Measurements from ENCODE around the gene ELAC2.

Gene ELAC2

DNA sequence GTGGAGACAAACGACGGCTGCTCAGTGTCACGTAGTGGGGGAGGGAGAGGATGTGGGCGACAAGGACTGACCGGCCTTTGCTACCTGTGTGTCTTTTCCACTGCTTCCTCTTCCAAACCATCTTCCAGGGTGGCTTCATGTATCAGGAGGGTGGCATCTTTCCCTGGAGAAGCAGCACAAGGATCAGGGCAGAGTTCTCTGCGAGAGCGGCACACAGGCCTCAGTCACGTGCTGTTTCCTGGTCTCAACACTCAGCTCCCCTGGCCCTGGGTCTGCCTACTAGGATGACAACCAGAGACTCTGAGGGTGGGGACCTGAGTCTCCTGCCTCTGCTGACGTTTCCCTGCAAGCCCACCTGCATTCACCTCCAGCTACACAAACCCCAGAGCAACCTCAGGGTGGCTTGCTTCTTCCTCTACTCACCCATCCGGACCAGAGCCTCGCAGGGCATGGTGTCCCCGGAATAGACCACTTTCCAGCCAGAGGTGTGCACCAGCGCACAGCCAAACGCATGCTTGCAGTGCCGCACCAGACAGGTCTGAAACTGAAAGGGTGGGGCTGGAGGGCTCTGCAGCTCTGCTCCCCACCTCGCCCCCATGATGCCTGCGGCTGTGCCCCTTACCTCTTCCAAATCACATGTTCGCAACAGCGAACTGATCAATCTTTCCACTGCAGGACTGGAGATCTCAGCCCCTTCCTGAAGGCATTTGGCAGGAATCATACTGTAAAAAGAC lies 23.3 kb downstream of the ELAC2 start:
- H3K56ac ChIP-seq (ENCODE audit: low read length), result no peak overlapping the region
- H3K4me2 ChIP-seq (ENCODE audit: low read length), result no peak overlapping the region
- H3K4me1 ChIP-seq (ENCODE audit: control insufficient read depth, low read depth, low read length), result no peaks in the 10 kb centered on the region
- DNase-seq, result no peak
- WGBS (ENCODE audit: extremely low coverage, insufficient coverage, low lambda C conversion rate), result no CpG with 5 or more reads among the region's 19 CpGs
- no peak overlapping the region for H3K27ac ChIP-seq (ENCODE audit: low read depth, low read length)
- no peak overlapping the region for H3K4me3 ChIP-seq (ENCODE audit: low read length)
- peaks cover 40% of the 10 kb centered on the region for H3K36me3 ChIP-seq (ENCODE audit: control insufficient read depth, insufficient read depth, low read length)
- no peaks in the 10 kb centered on the region for H3K27me3 ChIP-seq (ENCODE audit: insufficient read depth, low read length, poor library complexity)
- H3K79me1 ChIP-seq (ENCODE audit: low read length), result no peaks in the 10 kb centered on the region
- no peak overlapping the region for H2BK120ac ChIP-seq (ENCODE audit: low read depth, low read length)
- H3K9ac ChIP-seq (ENCODE audit: low read length), result no peak overlapping the region
- no peak overlapping the region for H4K8ac ChIP-seq (ENCODE audit: low read depth, low read length)
- H3K79me2 ChIP-seq (ENCODE audit: control insufficient read depth, insufficient read depth, low read length), result no peaks in the 10 kb centered on the region
- H2BK5ac ChIP-seq (ENCODE audit: low read length), result no peak overlapping the region
- no peak overlapping the region for H4K5ac ChIP-seq (ENCODE audit: low read length)
- H2BK15ac ChIP-seq (replicated peaks; ENCODE audit: low read depth), result no peak overlapping the region
- H2AK5ac ChIP-seq (ENCODE audit: low read length), result no peak overlapping the region
- H3K4ac ChIP-seq (ENCODE audit: low read depth, low read length), result no peak overlapping the region
- H3K23ac ChIP-seq (ENCODE audit: low read length), result no peak overlapping the region
- H3K18ac ChIP-seq (ENCODE audit: low read length), result no peak overlapping the region

DNA sequence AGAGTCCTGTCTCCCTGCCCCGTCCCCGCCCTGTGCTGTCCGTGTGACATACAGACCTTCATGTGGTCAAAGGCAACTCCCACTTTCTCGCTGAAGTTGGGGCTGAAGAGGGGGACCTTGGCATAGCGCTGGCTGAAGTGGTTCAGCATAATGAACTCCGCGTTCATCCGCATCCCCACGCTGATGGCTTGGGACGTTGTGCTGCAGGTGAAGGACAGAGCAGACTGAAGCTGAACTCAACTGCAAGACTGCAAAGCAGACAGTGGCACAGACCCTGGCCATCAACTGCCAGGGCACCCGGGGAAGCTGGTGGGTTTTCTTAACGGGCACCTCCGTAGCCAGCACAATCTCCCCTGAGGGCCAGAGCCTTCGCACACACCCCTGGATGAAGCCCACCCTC lies 24.2 kb downstream of the ELAC2 start:
- Histone ChIP-seq H3K79me1 (ENCODE audit: low read length) (no peaks in the 10 kb centered on the region), H4K8ac (ENCODE audit: low read depth, low read length) (no peak overlapping the region), H3K4me2 (ENCODE audit: low read length) (no peak overlapping the region), H3K23ac (ENCODE audit: low read length) (no peak overlapping the region), H2AK5ac (ENCODE audit: low read length) (no peak overlapping the region), H2BK15ac (replicated peaks; ENCODE audit: low read depth) (no peak overlapping the region), H3K36me3 (ENCODE audit: control insufficient read depth, insufficient read depth, low read length) (peaks cover 39% of the 10 kb centered on the region), H2BK5ac (ENCODE audit: low read length) (no peak overlapping the region), H4K5ac (ENCODE audit: low read length) (no peak overlapping the region), H3K79me2 (ENCODE audit: control insufficient read depth, insufficient read depth, low read length) (no peaks in the 10 kb centered on the region), H3K27ac (ENCODE audit: low read depth, low read length) (no peak overlapping the region), H3K4me3 (ENCODE audit: low read length) (no peak overlapping the region), H3K4me1 (ENCODE audit: control insufficient read depth, low read depth, low read length) (no peaks in the 10 kb centered on the region), H3K27me3 (ENCODE audit: insufficient read depth, low read length, poor library complexity) (no peaks in the 10 kb centered on the region), H3K4ac (ENCODE audit: low read depth, low read length) (no peak overlapping the region), H2BK120ac (ENCODE audit: low read depth, low read length) (no peak overlapping the region), H3K56ac (ENCODE audit: low read length) (no peak overlapping the region), H3K9ac (ENCODE audit: low read length) (no peak overlapping the region), H3K18ac (ENCODE audit: low read length) (no peak overlapping the region)
- no peak for DNase-seq
- no CpG with 5 or more reads among the region's 14 CpGs for WGBS (ENCODE audit: extremely low coverage, insufficient coverage, low lambda C conversion rate)

DNA sequence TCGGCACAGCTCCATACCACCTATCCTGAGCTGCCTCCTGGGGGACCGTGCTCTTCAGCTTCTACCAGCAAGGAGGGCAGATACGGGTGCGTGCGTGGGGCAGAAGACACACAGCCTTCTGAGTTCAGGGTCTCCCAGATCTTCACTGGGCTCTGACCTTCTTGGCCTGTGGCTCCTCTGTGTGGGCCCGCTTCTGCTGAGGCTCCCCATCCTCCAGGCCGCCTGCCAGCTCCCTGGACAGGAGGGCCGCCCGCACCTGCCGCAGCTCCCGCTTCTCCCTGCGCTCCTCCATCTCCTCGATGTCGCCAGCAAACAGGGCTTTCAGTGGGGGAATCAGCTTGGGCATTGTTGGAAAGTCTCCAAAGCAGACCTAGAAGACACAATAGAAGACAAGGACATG lies 25.2 kb downstream of the ELAC2 start:
- H4K8ac ChIP-seq (ENCODE audit: low read depth, low read length), result no peak overlapping the region
- peaks cover 33% of the 10 kb centered on the region for H3K36me3 ChIP-seq (ENCODE audit: control insufficient read depth, insufficient read depth, low read length)
- H3K4me1 ChIP-seq (ENCODE audit: control insufficient read depth, low read depth, low read length), result no peaks in the 10 kb centered on the region
- DNase-seq, result no peak
- H2BK5ac ChIP-seq (ENCODE audit: low read length), result no peak overlapping the region
- no peak overlapping the region for H2BK120ac ChIP-seq (ENCODE audit: low read depth, low read length)
- no peaks in the 10 kb centered on the region for H3K27me3 ChIP-seq (ENCODE audit: insufficient read depth, low read length, poor library complexity)
- H3K9ac ChIP-seq (ENCODE audit: low read length), result no peak overlapping the region
- WGBS (ENCODE audit: extremely low coverage, insufficient coverage, low lambda C conversion rate), result no CpG with 5 or more reads among the region's 14 CpGs
- H2BK15ac ChIP-seq (replicated peaks; ENCODE audit: low read depth), result no peak overlapping the region
- H3K79me1 ChIP-seq (ENCODE audit: low read length), result no peaks in the 10 kb centered on the region
- no peak overlapping the region for H3K27ac ChIP-seq (ENCODE audit: low read depth, low read length)
- H3K23ac ChIP-seq (ENCODE audit: low read length), result no peak overlapping the region
- no peak overlapping the region for H3K4me2 ChIP-seq (ENCODE audit: low read length)
- H2AK5ac ChIP-seq (ENCODE audit: low read length), result no peak overlapping the region
- H3K4me3 ChIP-seq (ENCODE audit: low read length), result no peak overlapping the region
- no peak overlapping the region for H3K18ac ChIP-seq (ENCODE audit: low read length)
- H3K79me2 ChIP-seq (ENCODE audit: control insufficient read depth, insufficient read depth, low read length), result no peaks in the 10 kb centered on the region
- no peak overlapping the region for H3K4ac ChIP-seq (ENCODE audit: low read depth, low read length)
- H3K56ac ChIP-seq (ENCODE audit: low read length), result no peak overlapping the region
- H4K5ac ChIP-seq (ENCODE audit: low read length), result no peak overlapping the region

DNA sequence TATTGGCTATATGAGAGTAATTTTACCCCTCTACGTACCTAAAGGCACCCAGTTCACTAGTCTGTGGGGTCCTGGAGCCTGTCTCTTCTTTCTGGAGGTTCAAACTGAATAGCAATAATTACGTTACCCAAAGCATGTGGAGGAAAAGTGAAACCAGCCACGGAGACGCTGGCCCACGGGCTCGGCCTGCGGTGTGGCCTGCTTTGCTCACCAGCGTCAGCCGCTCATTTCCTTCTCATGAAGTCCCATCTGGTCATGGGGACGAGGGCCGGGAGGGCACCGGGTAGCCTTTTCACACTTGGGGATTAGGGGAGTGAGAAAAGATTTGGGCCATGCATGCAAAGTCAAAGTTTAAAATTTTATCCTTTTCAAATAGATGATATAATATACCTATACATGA lies 26.9 kb downstream of the ELAC2 start:
- Histone ChIP-seq H3K4me3 (ENCODE audit: low read length) (no peak overlapping the region), H3K36me3 (ENCODE audit: control insufficient read depth, insufficient read depth, low read length) (peaks cover 26% of the 10 kb centered on the region), H3K56ac (ENCODE audit: low read length) (no peak overlapping the region), H3K79me2 (ENCODE audit: control insufficient read depth, insufficient read depth, low read length) (no peaks in the 10 kb centered on the region), H3K4ac (ENCODE audit: low read depth, low read length) (no peak overlapping the region), H3K4me1 (ENCODE audit: control insufficient read depth, low read depth, low read length) (no peaks in the 10 kb centered on the region), H2BK5ac (ENCODE audit: low read length) (no peak overlapping the region), H3K79me1 (ENCODE audit: low read length) (no peaks in the 10 kb centered on the region), H4K5ac (ENCODE audit: low read length) (no peak overlapping the region), H3K27me3 (ENCODE audit: insufficient read depth, low read length, poor library complexity) (no peaks in the 10 kb centered on the region), H3K4me2 (ENCODE audit: low read length) (no peak overlapping the region), H2AK5ac (ENCODE audit: low read length) (no peak overlapping the region), H3K23ac (ENCODE audit: low read length) (no peak overlapping the region), H3K9ac (ENCODE audit: low read length) (no peak overlapping the region), H4K8ac (ENCODE audit: low read depth, low read length) (no peak overlapping the region), H3K27ac (ENCODE audit: low read depth, low read length) (no peak overlapping the region), H2BK120ac (ENCODE audit: low read depth, low read length) (no peak overlapping the region), H2BK15ac (replicated peaks; ENCODE audit: low read depth) (no peak overlapping the region), H3K18ac (ENCODE audit: low read length) (no peak overlapping the region)
- WGBS (ENCODE audit: extremely low coverage, insufficient coverage, low lambda C conversion rate), result no CpG with 5 or more reads among the region's 12 CpGs
- DNase-seq, result no peak

DNA sequence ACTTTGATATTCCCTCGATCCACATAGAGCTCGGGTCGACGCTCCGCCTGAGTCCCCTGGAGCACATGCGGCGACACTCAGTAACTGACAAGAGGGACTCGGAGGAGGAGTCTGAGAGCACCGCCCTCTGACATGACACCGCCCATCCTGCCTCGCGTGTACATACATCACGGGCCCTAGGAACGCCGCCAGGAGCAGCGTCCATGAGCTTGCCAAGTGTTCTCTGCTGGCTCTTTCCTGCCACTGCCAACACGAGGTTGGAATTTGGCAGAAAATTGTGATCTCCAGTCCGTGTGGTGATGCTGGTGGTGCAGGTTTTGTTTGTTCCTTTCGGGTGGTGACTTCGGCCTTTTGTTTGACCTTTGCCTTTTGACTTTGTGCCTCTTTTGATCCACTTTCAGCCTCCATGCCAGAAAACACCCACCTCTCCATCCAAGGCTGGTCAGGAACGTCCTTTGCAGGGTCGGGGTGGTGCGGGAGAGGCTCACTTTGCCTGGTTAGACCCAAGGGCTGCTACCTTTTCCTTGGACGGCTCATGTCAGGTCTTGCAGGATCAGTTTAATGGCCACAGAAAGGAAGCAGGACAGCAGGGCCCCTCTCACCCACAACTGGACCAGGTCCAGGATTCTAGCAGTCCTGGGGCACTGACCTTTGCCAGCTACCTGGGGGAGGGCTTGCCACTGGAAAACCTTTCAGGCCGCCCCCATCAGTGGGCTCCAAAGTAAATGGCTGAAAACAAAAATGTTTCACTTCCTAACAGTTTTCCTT lies 27.6 kb downstream of the ELAC2 start:
- no CpG with 5 or more reads among the region's 25 CpGs for WGBS (ENCODE audit: extremely low coverage, insufficient coverage, low lambda C conversion rate)
- Histone ChIP-seq H3K23ac (ENCODE audit: low read length) (no peak overlapping the region), H3K4me1 (ENCODE audit: control insufficient read depth, low read depth, low read length) (no peaks in the 10 kb centered on the region)

More for the DNA sequence above, 27.6 kb downstream of the ELAC2 start:
- H3K18ac ChIP-seq (ENCODE audit: low read length), result no peak overlapping the region
- H3K4me3 ChIP-seq (ENCODE audit: low read length), result no peak overlapping the region
- no peak overlapping the region for H2AK5ac ChIP-seq (ENCODE audit: low read length)
- no peak overlapping the region for H2BK120ac ChIP-seq (ENCODE audit: low read depth, low read length)
- H3K36me3 ChIP-seq (ENCODE audit: control insufficient read depth, insufficient read depth, low read length), result peaks cover 23% of the 10 kb centered on the region
- H2BK5ac ChIP-seq (ENCODE audit: low read length), result no peak overlapping the region
- no peak overlapping the region for H2BK15ac ChIP-seq (replicated peaks; ENCODE audit: low read depth)
- no peaks in the 10 kb centered on the region for H3K79me2 ChIP-seq (ENCODE audit: control insufficient read depth, insufficient read depth, low read length)
- no peak overlapping the region for H3K9ac ChIP-seq (ENCODE audit: low read length)
- H4K5ac ChIP-seq (ENCODE audit: low read length), result no peak overlapping the region
- no peak overlapping the region for H3K4me2 ChIP-seq (ENCODE audit: low read length)
- H3K27ac ChIP-seq (ENCODE audit: low read depth, low read length), result no peak overlapping the region
- no peak overlapping the region for H4K8ac ChIP-seq (ENCODE audit: low read depth, low read length)
- H3K4ac ChIP-seq (ENCODE audit: low read depth, low read length), result no peak overlapping the region
- H3K56ac ChIP-seq (ENCODE audit: low read length), result no peak overlapping the region
- no peaks in the 10 kb centered on the region for H3K79me1 ChIP-seq (ENCODE audit: low read length)
- no peaks in the 10 kb centered on the region for H3K27me3 ChIP-seq (ENCODE audit: insufficient read depth, low read length, poor library complexity)
- peak; percentile 17 for DNase-seq

All from mesendoderm (in vitro differentiated cells).